Measurements from ENCODE around the gene MAST2.
"Not testable (repeated sequence)": the region's sequence is repeated elsewhere in the genome, so short reads cannot be mapped to it uniquely, and the experiment has no call there.

MAST2 gene

DNA sequence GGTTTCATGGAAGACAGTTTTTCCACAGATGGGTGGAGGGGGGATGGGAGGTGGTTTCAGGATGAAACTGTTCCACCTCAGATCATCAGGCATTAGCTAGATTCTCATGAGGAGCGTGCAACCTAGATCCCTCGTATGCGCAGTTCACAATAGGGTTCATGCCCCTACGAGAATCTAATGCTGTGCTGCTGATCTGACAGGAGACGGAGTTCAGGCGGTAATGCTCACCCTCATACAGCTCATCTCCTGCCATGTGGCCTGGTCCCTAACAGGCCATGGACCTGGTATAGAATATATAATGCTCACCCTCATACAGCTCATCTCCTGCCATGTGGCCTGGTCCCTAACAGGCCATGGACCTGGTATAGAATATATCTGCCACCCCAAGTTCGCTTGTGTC lies 33.4 kb downstream of the MAST2 start:
- H4K12ac ChIP-seq (ENCODE audit: low read depth, low read length); H3K4me2 ChIP-seq (ENCODE audit: low read length); H3K23ac ChIP-seq (ENCODE audit: low read length); H4K91ac ChIP-seq (ENCODE audit: low read depth, low read length); H2AK5ac ChIP-seq (ENCODE audit: low read length); DNase-seq; H3K27me3 ChIP-seq (ENCODE audit: insufficient read depth, low read length); H2AFZ ChIP-seq (ENCODE audit: insufficient read depth, low read length, poor library complexity); H3K18ac ChIP-seq (ENCODE audit: low read length); H3K4me3 ChIP-seq (ENCODE audit: low read depth, low read length); H3K79me2 ChIP-seq (ENCODE audit: control insufficient read depth, insufficient read depth, low read length, poor library complexity); H3K4ac ChIP-seq (ENCODE audit: low read depth, low read length); H3K36me3 ChIP-seq (ENCODE audit: control insufficient read depth in 1 of 2, insufficient read depth in 2 of 2, low read length in 2 of 2); H3K14ac ChIP-seq (ENCODE audit: low read length); H3K79me1 ChIP-seq (ENCODE audit: low read length); H4K8ac ChIP-seq (ENCODE audit: low read depth, low read length); H2BK5ac ChIP-seq (ENCODE audit: low read depth, low read length, poor library complexity); H3K9ac ChIP-seq (ENCODE audit: low read length); H3K9me3 ChIP-seq (ENCODE audit: insufficient read depth, low read depth, low read length); H2BK12ac ChIP-seq (ENCODE audit: low read length); H2BK120ac ChIP-seq (ENCODE audit: insufficient read depth, low read length, poor library complexity); H3K27ac ChIP-seq (ENCODE audit: low read depth, low read length); H3K4me1 ChIP-seq (ENCODE audit: control insufficient read depth in 1 of 2, insufficient read depth in 2 of 2, low read length in 2 of 2): not testable (repeated sequence)
- no CpG with 5 or more reads among the region's 7 CpGs for WGBS (ENCODE audit: extremely low coverage, insufficient coverage, insufficient read length)

DNA sequence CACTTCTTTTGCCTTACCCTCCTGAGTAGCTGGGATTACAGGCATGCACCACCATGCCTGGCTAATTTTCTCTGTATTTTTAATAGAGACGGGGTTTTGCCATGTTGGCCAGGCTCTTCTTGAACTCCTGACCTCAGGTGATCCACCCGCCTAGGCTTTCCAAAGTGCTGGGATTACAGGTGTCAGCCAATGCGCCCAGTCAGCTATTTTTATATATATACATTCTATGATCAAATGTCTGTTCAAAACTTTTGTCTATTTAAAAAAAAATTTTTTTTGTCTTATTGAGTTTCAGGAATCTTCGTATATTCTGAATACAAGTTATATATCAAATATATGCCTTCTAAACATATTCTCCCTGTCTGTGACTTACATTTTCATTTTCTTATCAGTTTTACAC lies 34.9 kb downstream of the MAST2 start:
- not testable (repeated sequence) for H2AK5ac ChIP-seq (ENCODE audit: low read length); H3K27me3 ChIP-seq (ENCODE audit: insufficient read depth, low read length); H3K79me1 ChIP-seq (ENCODE audit: low read length); H3K14ac ChIP-seq (ENCODE audit: low read length); H3K9me3 ChIP-seq (ENCODE audit: insufficient read depth, low read depth, low read length); H3K79me2 ChIP-seq (ENCODE audit: control insufficient read depth, insufficient read depth, low read length, poor library complexity); H3K23ac ChIP-seq (ENCODE audit: low read length); H2AFZ ChIP-seq (ENCODE audit: insufficient read depth, low read length, poor library complexity); H2BK5ac ChIP-seq (ENCODE audit: low read depth, low read length, poor library complexity); H3K4me1 ChIP-seq (ENCODE audit: control insufficient read depth in 1 of 2, insufficient read depth in 2 of 2, low read length in 2 of 2); H2BK120ac ChIP-seq (ENCODE audit: insufficient read depth, low read length, poor library complexity); H3K36me3 ChIP-seq (ENCODE audit: control insufficient read depth in 1 of 2, insufficient read depth in 2 of 2, low read length in 2 of 2); H3K18ac ChIP-seq (ENCODE audit: low read length); H4K91ac ChIP-seq (ENCODE audit: low read depth, low read length); H3K4me2 ChIP-seq (ENCODE audit: low read length); H4K12ac ChIP-seq (ENCODE audit: low read depth, low read length); H4K8ac ChIP-seq (ENCODE audit: low read depth, low read length); DNase-seq; H3K27ac ChIP-seq (ENCODE audit: low read depth, low read length); H3K4me3 ChIP-seq (ENCODE audit: low read depth, low read length); H3K4ac ChIP-seq (ENCODE audit: low read depth, low read length); H3K9ac ChIP-seq (ENCODE audit: low read length); H2BK12ac ChIP-seq (ENCODE audit: low read length)
- no CpG with 5 or more reads among the region's 4 CpGs for WGBS (ENCODE audit: extremely low coverage, insufficient coverage, insufficient read length)

DNA sequence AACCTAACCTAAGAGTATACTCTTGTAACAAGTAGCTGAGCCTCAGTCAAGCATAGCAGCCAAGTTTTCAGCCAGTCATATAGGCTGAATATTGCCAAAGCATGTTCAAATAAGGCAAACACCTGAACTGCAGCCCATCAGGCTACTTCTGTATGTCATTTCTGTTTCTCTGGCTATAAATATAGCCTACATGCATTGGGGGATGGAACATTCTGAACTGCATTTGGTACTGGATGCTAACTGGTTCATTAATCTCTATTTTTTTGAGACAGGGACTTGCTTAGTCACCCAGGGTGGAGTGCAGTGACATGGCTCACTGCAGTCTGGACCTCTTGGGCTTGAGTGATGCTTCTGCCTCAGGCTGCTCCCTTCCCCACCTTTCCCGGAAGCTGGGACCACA lies 37.3 kb downstream of the MAST2 start:
- Histone ChIP-seq H3K79me2 (ENCODE audit: control insufficient read depth, insufficient read depth, low read length, poor library complexity) (no peaks in the 10 kb centered on the region), H3K4me3 (ENCODE audit: low read depth, low read length) (no peak overlapping the region), H4K8ac (ENCODE audit: low read depth, low read length) (no peak overlapping the region), H4K12ac (ENCODE audit: low read depth, low read length) (no peak overlapping the region), H3K18ac (ENCODE audit: low read length) (no peak overlapping the region), H3K23ac (ENCODE audit: low read length) (no peak overlapping the region), H3K4ac (ENCODE audit: low read depth, low read length) (no peak overlapping the region), H3K14ac (ENCODE audit: low read length) (no peak overlapping the region), H3K27me3 (ENCODE audit: insufficient read depth, low read length) (no peaks in the 10 kb centered on the region), H3K79me1 (ENCODE audit: low read length) (no peaks in the 10 kb centered on the region), H2BK12ac (ENCODE audit: low read length) (no peak overlapping the region), H2BK120ac (ENCODE audit: insufficient read depth, low read length, poor library complexity) (no peak overlapping the region), H3K4me1 (ENCODE audit: control insufficient read depth in 1 of 2, insufficient read depth in 2 of 2, low read length in 2 of 2) (no peaks in the 10 kb centered on the region), H2BK5ac (ENCODE audit: low read depth, low read length, poor library complexity) (no peak overlapping the region), H3K4me2 (ENCODE audit: low read length) (no peak overlapping the region), H3K27ac (ENCODE audit: low read depth, low read length) (no peak overlapping the region), H3K36me3 (ENCODE audit: control insufficient read depth in 1 of 2, insufficient read depth in 2 of 2, low read length in 2 of 2) (peaks cover 2 to 5% of the 10 kb centered on the region in 2 experiments), H2AK5ac (ENCODE audit: low read length) (no peak overlapping the region), H3K9me3 (ENCODE audit: insufficient read depth, low read depth, low read length) (no peaks in the 10 kb centered on the region), H3K9ac (ENCODE audit: low read length) (no peak overlapping the region), H4K91ac (ENCODE audit: low read depth, low read length) (no peak overlapping the region), H2AFZ (ENCODE audit: insufficient read depth, low read length, poor library complexity) (no peak overlapping the region)
- no peak for DNase-seq
- no CpG with 5 or more reads among the region's 1 CpG for WGBS (ENCODE audit: extremely low coverage, insufficient coverage, insufficient read length)

DNA sequence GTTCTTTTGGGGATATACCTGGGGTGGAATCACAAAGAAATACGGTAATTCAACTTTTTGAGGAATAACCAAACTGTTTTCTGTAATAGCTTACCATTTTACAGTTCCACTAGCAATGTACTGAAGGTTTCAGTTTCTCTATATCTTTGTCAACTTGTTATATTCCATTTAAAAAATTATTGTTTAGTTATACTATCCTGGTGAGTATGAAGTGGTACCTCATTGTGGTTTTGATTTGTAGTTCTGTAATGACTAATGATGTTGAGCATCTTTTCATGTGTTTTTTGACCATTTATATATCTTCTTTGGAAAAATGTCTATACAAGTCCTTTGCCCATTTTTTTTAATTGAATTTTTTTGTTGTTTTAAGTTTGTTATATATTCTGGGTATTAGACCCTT lies 39.4 kb downstream of the MAST2 start:
- H3K4me1 ChIP-seq (ENCODE audit: control insufficient read depth in 1 of 2, insufficient read depth in 2 of 2, low read length in 2 of 2): no peaks in the 10 kb centered on the region
- H3K79me2 ChIP-seq (ENCODE audit: control insufficient read depth, insufficient read depth, low read length, poor library complexity): no peaks in the 10 kb centered on the region
- no CpG with 5 or more reads among the region's 1 CpG for WGBS (ENCODE audit: extremely low coverage, insufficient coverage, insufficient read length)
- H3K27ac ChIP-seq (ENCODE audit: low read depth, low read length): no peak overlapping the region
- no peaks in the 10 kb centered on the region for H3K79me1 ChIP-seq (ENCODE audit: low read length)
- no peak overlapping the region for H2BK5ac ChIP-seq (ENCODE audit: low read depth, low read length, poor library complexity)
- no peak overlapping the region for H2AFZ ChIP-seq (ENCODE audit: insufficient read depth, low read length, poor library complexity)
- H4K8ac ChIP-seq (ENCODE audit: low read depth, low read length): no peak overlapping the region
- H3K36me3 ChIP-seq (ENCODE audit: control insufficient read depth in 1 of 2, insufficient read depth in 2 of 2, low read length in 2 of 2): peaks cover 2 to 8% of the 10 kb centered on the region in 2 experiments
- no peaks in the 10 kb centered on the region for H3K9me3 ChIP-seq (ENCODE audit: insufficient read depth, low read depth, low read length)
- H4K91ac ChIP-seq (ENCODE audit: low read depth, low read length): no peak overlapping the region
- no peak overlapping the region for H4K12ac ChIP-seq (ENCODE audit: low read depth, low read length)
- no peak overlapping the region for H3K14ac ChIP-seq (ENCODE audit: low read length)
- no peaks in the 10 kb centered on the region for H3K27me3 ChIP-seq (ENCODE audit: insufficient read depth, low read length)
- no peak overlapping the region for H3K9ac ChIP-seq (ENCODE audit: low read length)
- no peak overlapping the region for H2AK5ac ChIP-seq (ENCODE audit: low read length)
- DNase-seq: no peak
- no peak overlapping the region for H2BK120ac ChIP-seq (ENCODE audit: insufficient read depth, low read length, poor library complexity)
- H3K4ac ChIP-seq (ENCODE audit: low read depth, low read length): no peak overlapping the region
- H2BK12ac ChIP-seq (ENCODE audit: low read length): no peak overlapping the region
- H3K23ac ChIP-seq (ENCODE audit: low read length): no peak overlapping the region
- no peak overlapping the region for H3K4me3 ChIP-seq (ENCODE audit: low read depth, low read length)
- no peak overlapping the region for H3K4me2 ChIP-seq (ENCODE audit: low read length)
- H3K18ac ChIP-seq (ENCODE audit: low read length): no peak overlapping the region
